Stimulated activated CD8-positive, alpha-beta memory T cell treated with anti-CD3 and anti-CD28 coated beads, Interleukin-7, amount 100 ng/mL, for 1 hour (primary cell): ENCODE data around the gene CTBP1.

Experiments
- DNase-seq, 2 donors: peaks; one replicate each; pipeline ENCODE4 v3.0.0-alpha.2; 2020; ENCODE audit warnings: low read depth in 2 of 2

Gene CTBP1

DNA sequence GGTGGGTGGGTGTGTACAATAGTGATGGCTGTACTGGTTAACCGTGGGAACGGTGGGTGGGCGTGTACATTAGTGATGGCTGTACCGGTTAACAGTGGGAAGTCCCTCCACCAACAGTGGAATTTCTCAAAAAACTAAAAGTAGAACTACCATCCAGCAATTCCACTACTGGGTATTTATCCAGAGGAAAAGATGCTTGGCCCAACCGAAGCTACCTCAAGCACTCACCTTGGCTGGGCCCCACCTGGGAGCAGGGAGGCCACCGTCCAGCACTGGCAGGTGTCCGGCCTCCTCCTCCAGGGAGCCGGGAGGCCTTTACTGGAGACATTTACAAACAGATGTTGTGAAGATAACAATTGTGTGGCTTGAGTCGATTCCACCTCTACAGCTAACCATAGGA lies 34.8 kb upstream of the CTBP1 start:
- DNase-seq: no peak

- no peak for DNase-seq
Measured at GRCh38 chr4:1279253-1279652, 30.3 kb upstream of the CTBP1 start.

GRCh38 chr4:1277667-1278665 lies 29.0 kb upstream of the CTBP1 start:
- no peak for DNase-seq

DNA sequence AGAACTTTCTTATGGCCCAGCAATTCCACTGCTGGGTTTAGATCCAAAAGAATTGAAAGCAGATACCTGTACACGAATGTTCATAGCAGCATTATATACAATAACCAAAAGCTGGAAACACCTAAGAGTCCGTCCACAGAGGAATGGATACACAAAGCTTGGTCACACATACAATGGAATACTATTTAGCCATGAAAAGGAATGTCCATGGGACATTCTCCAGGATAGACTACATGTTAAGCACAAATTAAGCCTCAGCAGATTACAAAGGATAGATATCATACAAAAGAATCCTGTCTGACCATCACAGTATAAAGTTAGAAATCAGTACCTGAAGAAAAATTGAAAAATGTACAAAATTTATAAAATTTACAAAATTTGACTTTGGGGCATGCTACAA lies 28.1 kb upstream of the CTBP1 start:
- DNase-seq: no peak

DNA sequence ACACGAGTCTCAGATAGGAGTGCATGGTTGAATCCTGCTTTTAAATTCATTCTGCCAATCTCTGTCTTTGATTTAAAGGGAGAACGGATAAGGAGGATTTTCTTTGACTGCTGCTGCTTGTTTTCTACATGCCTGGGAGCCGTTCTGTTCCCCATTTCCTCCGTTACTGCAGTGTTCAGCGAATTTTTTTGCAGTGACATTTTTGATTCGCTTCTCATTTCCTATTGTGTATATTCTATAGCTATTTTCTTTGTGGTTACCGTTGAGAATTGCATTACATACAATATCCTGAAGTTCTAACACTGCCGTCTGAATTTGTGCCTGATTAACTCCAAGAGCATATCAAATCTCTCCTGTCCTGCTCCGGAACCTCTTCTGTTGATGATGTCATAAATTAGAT lies 25.9 kb upstream of the CTBP1 start:
- DNase-seq: no peak

GRCh38 chr4:1271686-1272085 lies 22.8 kb upstream of the CTBP1 start:
- no peak for DNase-seq

DNA sequence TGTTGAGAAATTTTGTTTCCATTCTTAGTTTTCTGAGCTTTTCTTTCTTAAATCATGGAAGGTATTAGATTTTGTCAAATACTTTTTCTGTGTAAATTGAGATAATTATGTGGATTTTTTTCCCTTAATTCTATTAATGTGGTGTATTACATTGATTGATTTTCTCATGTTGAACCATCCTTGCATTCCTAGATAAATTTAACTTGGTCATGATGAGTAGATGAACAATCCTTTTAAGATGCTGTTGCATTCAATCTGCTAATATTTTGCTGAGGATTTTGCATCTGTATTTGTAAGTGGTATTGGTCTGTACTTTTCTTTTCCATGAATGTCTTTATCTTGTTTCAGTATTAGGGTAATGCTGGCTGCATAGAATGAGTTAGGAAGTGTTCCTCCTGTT lies 20.3 kb upstream of the CTBP1 start:
- DNase-seq: no peak

DNA sequence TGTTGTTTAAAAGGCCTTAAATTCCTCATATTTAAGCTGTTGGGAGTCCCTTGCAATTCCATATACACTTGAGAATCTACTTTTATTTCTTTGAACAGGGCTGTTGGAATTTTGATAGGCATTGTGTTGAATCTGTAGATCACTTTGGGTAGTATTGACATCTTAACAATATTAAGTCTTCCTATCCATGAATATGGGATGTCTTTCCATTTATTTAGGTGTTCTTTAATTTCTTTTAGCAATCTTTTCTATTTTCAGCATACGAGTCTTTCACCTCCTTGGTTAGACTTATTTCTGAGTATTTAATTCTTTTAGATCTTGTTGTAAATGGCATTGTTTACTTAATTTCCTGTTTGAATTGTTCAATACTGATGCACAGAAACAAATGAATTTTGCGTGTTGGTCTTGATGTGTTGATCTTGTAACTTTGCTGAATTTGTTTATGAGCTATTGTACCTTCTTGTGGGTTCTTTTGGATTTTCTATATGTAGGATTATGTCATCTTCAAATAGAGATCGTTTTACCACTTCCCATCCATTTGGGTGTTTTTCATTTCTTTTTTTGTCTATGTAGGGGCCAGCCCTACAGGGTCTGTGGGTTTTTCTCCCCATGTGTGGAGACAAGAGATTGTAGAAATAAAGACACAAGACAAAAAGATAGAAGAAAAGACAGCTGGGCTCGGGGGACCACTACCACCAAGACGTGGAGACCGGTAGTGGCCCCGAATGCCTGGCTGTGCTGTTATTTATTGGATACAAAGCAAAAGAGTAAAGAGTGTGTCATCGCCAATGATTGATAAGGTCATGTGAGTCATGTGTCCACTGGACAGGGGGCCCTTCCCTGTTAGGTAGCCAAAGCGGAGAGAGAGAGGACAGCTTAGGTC lies 18.2 kb upstream of the CTBP1 start:
- DNase-seq: no peak

- no peak for DNase-seq
Measured at GRCh38 chr4:1265351-1265750, 16.4 kb upstream of the CTBP1 start.

GRCh38 chr4:1264942-1265341 lies 16.0 kb upstream of the CTBP1 start:
- DNase-seq: no peak

GRCh38 chr4:1261107-1261928 lies 12.4 kb upstream of the CTBP1 start:
- no peak for DNase-seq

DNA sequence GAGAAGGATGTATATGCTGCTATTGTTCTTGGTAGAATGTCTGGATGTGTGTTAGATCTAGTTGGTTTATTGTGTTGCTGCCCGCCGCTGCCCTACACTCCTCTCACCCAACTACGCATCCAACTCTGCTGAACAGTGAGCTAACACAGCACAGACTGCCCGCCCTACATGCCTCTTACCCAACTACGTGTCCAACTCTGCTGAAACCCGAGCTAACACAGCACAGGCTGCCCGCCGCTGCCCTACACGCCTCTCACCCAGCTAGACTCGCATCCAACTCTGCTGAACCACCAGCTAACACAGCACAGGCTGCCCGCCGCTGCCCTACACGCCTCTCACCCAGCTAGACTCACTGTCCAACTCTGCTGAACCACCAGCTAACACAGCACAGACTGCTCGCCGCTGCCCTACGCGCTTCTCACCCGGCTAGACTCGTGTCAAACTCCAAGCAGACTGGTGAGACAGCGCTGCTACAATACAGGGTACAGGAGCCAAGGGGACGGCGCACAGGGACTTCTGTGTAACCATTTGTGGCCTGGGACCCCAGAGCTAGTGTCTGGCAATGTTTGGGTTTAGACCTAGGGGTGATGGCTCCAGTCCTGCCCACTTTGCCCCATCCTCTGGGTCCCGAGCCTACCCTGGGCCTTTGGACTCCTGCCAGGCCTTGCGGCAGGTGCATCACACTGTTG lies 11.6 kb upstream of the CTBP1 start:
- no peak for DNase-seq

- DNase-seq: no peak
Measured at GRCh38 chr4:1259966-1260365, 11.0 kb upstream of the CTBP1 start.

DNA sequence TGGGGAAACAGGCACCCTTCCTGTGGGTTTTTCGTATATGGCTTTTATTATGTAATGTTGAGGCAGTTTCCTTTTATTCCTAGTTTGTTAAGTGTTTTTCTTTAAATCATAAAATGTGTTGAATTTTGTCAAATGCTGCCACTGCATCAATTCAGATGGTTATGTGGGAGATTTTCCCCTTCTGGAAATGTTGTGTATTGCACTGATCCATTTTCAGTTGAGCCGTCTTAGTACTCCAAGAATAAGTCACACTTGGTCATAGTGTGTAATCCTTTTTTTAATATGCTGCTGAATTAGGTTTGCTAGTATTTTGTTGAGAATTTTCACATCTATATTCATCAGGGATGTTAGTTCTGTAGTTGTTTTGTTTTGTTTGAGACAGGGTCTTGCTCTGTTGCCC lies 9.5 kb upstream of the CTBP1 start:
- DNase-seq: no peak

DNA sequence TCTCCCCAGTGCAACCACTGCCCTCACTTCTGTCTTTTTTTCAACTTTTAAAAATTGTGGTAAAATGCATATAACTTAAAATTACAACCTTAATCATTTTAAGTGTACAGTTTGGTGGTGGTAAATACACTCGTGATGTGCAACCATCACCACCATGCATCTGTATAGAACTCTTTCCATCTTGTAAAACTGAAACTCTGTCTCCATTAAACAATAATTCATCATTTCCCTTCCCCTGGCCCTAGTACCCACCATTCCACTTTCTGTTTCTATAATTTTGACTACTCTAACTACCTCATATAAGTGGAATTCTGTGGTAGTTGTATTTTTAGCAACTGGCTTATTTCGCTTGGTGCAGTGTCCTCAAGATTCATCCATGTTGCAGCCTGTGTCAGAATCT lies 6.8 kb upstream of the CTBP1 start:
- DNase-seq: no peak

GRCh38 chr4:1255151-1255550 lies 6.2 kb upstream of the CTBP1 start:
- no peak for DNase-seq

GRCh38 chr4:1253831-1254230 lies 4.9 kb upstream of the CTBP1 start:
- no peak for DNase-seq

DNA sequence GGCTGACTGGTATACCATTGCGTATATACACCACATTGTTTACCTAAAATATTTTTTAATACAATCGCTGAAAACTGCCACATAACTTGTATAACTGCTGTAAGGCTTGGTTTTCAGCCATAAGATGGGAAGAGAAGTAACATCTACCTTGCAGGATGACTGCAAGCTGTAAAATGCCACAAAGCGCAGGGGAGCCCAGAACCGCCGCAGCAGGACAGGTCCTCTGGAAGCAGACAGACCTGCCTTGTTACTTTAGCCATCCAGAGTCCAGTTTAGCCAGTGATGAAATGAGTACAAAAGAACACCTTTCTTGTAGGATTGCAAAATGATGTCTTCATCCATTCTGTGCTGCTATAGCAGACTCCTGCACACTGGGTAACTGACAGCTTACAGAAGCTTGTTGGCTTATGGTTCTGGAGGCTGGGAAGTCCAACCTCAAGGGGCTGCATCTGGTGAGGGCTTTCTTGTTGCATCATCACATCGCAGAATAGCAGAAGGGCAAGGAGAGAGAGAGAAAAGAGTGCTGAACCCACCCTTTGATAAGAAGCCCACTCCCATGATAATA lies 4.1 kb upstream of the CTBP1 start:
- DNase-seq: no peak

GRCh38 chr4:1251773-1252066 lies 2.8 kb upstream of the CTBP1 start:
- DNase-seq: no peak

DNA sequence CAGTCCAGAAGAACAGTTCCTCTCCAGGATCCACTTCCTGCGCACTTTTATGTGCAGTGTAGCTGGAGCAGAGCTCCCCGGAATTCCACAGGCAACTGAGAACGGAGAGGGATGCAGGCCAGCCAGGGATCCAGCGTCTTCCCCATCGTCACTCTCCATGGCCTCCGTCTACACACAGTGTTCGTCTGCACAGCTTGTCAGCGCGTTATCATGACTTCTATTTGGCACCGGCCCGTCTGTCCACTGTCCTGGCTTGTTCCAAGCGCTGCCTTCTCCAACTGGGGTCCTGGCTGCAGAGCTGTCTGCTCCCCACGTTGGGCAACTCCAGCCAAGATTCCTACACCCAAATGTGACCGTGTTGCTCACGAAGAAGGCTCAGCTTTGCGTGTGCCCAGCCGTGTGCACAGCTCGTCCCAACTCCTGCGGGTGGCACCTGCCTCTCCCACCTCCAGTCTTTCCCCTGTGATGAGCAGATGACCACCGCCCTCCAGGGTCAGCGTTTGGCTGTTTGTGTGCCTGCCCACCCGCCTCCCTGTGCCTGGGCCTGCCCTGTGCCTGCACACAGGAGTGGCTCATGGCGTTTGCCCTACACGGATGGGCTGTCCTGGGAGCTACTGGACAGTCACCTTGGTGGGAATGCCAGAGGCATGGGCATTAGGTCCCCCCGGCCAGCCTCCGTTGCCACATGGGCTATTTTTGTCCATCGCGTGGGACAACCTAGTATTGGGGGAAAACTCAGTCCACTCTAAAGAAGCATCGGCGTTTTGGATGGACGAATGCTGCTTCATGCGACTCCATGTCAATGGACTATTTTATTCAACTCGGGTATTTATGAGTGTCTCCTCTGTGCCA lies 2.2 kb upstream of the CTBP1 start:
- DNase-seq: no peak
